H1 (cell line): ENCODE results near the gene PLEK2. TPM values are rescaled to one million over a fixed set of nuclear protein-coding genes. Genes with fewer than 3 reads are reported as not detected.

Experiments used
- CTCF ChIA-PET: fragments of 300-600 bp; sonication (Branson Sonifier 250); formaldehyde crosslinking; loops from one replicate; lab custom pipeline; 2021; ENCODE audit not compliant: partially characterized antibody; lab: Charles Lee
- POLR2A ChIA-PET: fragments of 300-600 bp; sonication (Branson Sonifier 250); formaldehyde crosslinking; loops from one replicate; lab custom pipeline; 2021; ENCODE audit warnings: inconsistent platforms; ENCODE audit not compliant: partially characterized antibody; lab: Charles Lee
- DNase-seq, 2 experiments: peaks; one replicate each; pipeline versions ENCODE4 v3.0.0 to v3.0.0-alpha.2; 2010 to 2022; ENCODE audit warnings: low spot score in 2 of 2, low read depth in 1 of 2, mixed read lengths in 1 of 2
- FAIRE-seq: peaks from 2 replicates; lab custom pipeline; 2011; peaks lifted over from hg19 to GRCh38; lab: Jason Lieb, UNC
- H2AFZ ChIP-seq: 2 replicates; pipeline ENCODE4 v1.8.1; 2012; ENCODE audit warnings: low read length, inconsistent platforms
- H2AK5ac ChIP-seq: 2 replicates; pipeline ENCODE4 v1.6.1; 2013; ENCODE audit warnings: low read depth, low read length
- H2BK120ac ChIP-seq: replicated peaks from 2 replicates; pipeline ENCODE3; 2013; ENCODE audit warnings: low read depth, low read length, inconsistent platforms
- H2BK12ac ChIP-seq: 2 replicates; pipeline ENCODE4 v1.6.1; 2013; ENCODE audit warnings: low read depth, low read length
- H2BK15ac ChIP-seq: 2 replicates; pipeline ENCODE4 v1.6.1; 2013; ENCODE audit warnings: low read length
- H2BK20ac ChIP-seq: 2 replicates; pipeline ENCODE4 v1.6.1; 2013; ENCODE audit warnings: low read length
- H2BK5ac ChIP-seq: 2 replicates; pipeline ENCODE4 v1.6.1; 2013; ENCODE audit warnings: low read depth, low read length
- H3K14ac ChIP-seq: 2 replicates; pipeline ENCODE4 v1.6.1; 2013; ENCODE audit warnings: inconsistent platforms; ENCODE audit not compliant: insufficient read length
- H3K18ac ChIP-seq: 2 replicates; pipeline ENCODE4 v1.6.1; 2013; ENCODE audit warnings: low read length; ENCODE audit errors: extremely low read depth
- H3K23ac ChIP-seq: 2 replicates; pipeline ENCODE4 v1.6.1; 2013; ENCODE audit warnings: inconsistent platforms; ENCODE audit not compliant: insufficient read length
- H3K23me2 ChIP-seq: 2 replicates; pipeline ENCODE4 v1.6.1; 2013; ENCODE audit warnings: low read depth, low read length
- H3K27ac ChIP-seq: 2 replicates; pipeline ENCODE4 v1.6.1; 2011; ENCODE audit warnings: low read depth, low read length, inconsistent platforms
- H3K27me3 ChIP-seq, 4 experiments: replicated peaks in 1 of 4; 1 replicate in 1 of 4; 2 replicates in 3 of 4; pipeline versions ENCODE4 v1.6.1 to v1.8.1; 2011 to 2013; ENCODE audit warnings: low read length in 3 of 4, mild to moderate bottlenecking in 3 of 4, inconsistent platforms in 2 of 4, mixed read lengths in 2 of 4, moderate library complexity in 1 of 4; ENCODE audit not compliant: control insufficient read depth in 3 of 4, insufficient read depth in 3 of 4; ENCODE audit errors: extremely low read depth in 1 of 4
- H3K36me3 ChIP-seq, 4 experiments: 2 replicates each; pipeline versions ENCODE4 v1.6.1 to v1.8.1; 2011 to 2013; ENCODE audit warnings: mild to moderate bottlenecking in 4 of 4, low read length in 3 of 4, moderate library complexity in 2 of 4, control low read depth in 1 of 4, inconsistent platforms in 1 of 4; ENCODE audit not compliant: insufficient read depth in 4 of 4, control insufficient read depth in 2 of 4
- H3K4ac ChIP-seq: replicated peaks from 2 replicates; pipeline ENCODE3; 2013; ENCODE audit warnings: low read length, low read depth, mixed read lengths, inconsistent platforms; ENCODE audit not compliant: insufficient read length
- H3K4me1 ChIP-seq, 4 experiments: replicated peaks in 1 of 4; 1 replicate in 1 of 4; 2 replicates in 3 of 4; pipeline versions ENCODE4 v1.6.1 to v1.8.1; 2011 to 2013; ENCODE audit warnings: low read length in 3 of 4, inconsistent platforms in 2 of 4, mixed read lengths in 1 of 4; ENCODE audit not compliant: insufficient read depth in 4 of 4, control insufficient read depth in 3 of 4
- H3K4me2 ChIP-seq, 2 experiments: 2 replicates each; pipeline versions ENCODE4 v1.6.1 to v1.8.1; 2011 to 2013; ENCODE audit warnings: low read depth in 2 of 2, low read length in 2 of 2, control low read depth in 1 of 2, inconsistent platforms in 1 of 2, mild to moderate bottlenecking in 1 of 2; ENCODE audit not compliant: insufficient read depth in 1 of 2
- H3K4me3 ChIP-seq, 4 experiments: fragments of 200-600, 300-600 bp in 1 of 4; sonication (generic), shearing (Covaris generic), sonication (Bioruptor Twin) in 1 of 4; 2 replicates each; pipeline versions ENCODE4 v1.5.1 to v1.8.1; 2011 to 2016; ENCODE audit warnings: low read length in 4 of 4, low read depth in 3 of 4, control low read depth in 2 of 4, inconsistent platforms in 2 of 4, mild to moderate bottlenecking in 2 of 4, mixed read lengths in 1 of 4, moderate library complexity in 1 of 4; ENCODE audit not compliant: insufficient read depth in 2 of 4; ENCODE audit errors: extremely low read depth in 1 of 4
- H3K56ac ChIP-seq: replicated peaks from 2 replicates; pipeline ENCODE3; 2013; ENCODE audit warnings: low read depth, mild to moderate bottlenecking, mixed read lengths, low read length, inconsistent platforms; ENCODE audit not compliant: insufficient read length
- H3K79me1 ChIP-seq: 2 replicates; pipeline ENCODE4 v1.6.1; 2013; ENCODE audit warnings: low read depth, low read length, control low read depth
- H3K79me2 ChIP-seq, 2 experiments: 2 replicates each; pipeline versions ENCODE4 v1.6.1 to v1.8.1; 2012 to 2013; ENCODE audit warnings: low read length in 2 of 2, mild to moderate bottlenecking in 2 of 2, inconsistent platforms in 1 of 2; ENCODE audit not compliant: insufficient read depth in 2 of 2, control insufficient read depth in 1 of 2
- H3K9ac ChIP-seq, 4 experiments: replicated peaks in 1 of 4; 1 replicate in 1 of 4; 2 replicates in 3 of 4; pipeline versions ENCODE4 v1.6.1 to v1.8.1; 2011 to 2013; ENCODE audit warnings: low read depth in 3 of 4, low read length in 3 of 4, control low read depth in 2 of 4, mild to moderate bottlenecking in 2 of 4, moderate library complexity in 2 of 4, inconsistent platforms in 1 of 4; ENCODE audit errors: extremely low read depth in 1 of 4
- H3K9me3 ChIP-seq, 2 experiments: 2 replicates each; pipeline versions ENCODE4 v1.6.1 to v1.8.1; 2012 to 2013; ENCODE audit warnings: mild to moderate bottlenecking in 2 of 2, moderate library complexity in 2 of 2, control low read depth in 1 of 2, inconsistent platforms in 1 of 2, low read depth in 1 of 2, low read length in 1 of 2, mixed read lengths in 1 of 2; ENCODE audit not compliant: insufficient read depth in 2 of 2
- H4K20me1 ChIP-seq, 2 experiments: replicated peaks in 1 of 2; 2 replicates each; pipeline versions ENCODE3 to v1.8.1; 2011 to 2013; ENCODE audit warnings: inconsistent platforms in 2 of 2, low read length in 2 of 2, mild to moderate bottlenecking in 1 of 2; ENCODE audit not compliant: insufficient read depth in 2 of 2, control insufficient read depth in 1 of 2
- H4K5ac ChIP-seq: 2 replicates; pipeline ENCODE4 v1.6.1; 2013; ENCODE audit warnings: low read length, low read depth, mixed read lengths, inconsistent platforms; ENCODE audit not compliant: insufficient read length
- H4K8ac ChIP-seq: 2 replicates; pipeline ENCODE4 v1.8.0; 2013; ENCODE audit warnings: mild to moderate bottlenecking, moderate library complexity, low read length, inconsistent platforms; ENCODE audit not compliant: insufficient read depth; ENCODE audit errors: extremely low read depth
- H4K91ac ChIP-seq: replicated peaks from 2 replicates; pipeline ENCODE3; 2013; ENCODE audit warnings: low read length, mixed read lengths, inconsistent platforms; ENCODE audit not compliant: insufficient read length
- ATF3 ChIP-seq: IDR thresholded peaks from 2 replicates; pipeline ENCODE4 v1.6.1; 2011; ENCODE audit warnings: low read depth, mild to moderate bottlenecking, low read length; ENCODE audit not compliant: insufficient read depth
- CBX5 ChIP-seq: fragments of 300-800, 300-1000 bp; sonication (generic); IDR thresholded peaks from 2 replicates; pipeline ENCODE4 v1.7.1; 2016; ENCODE audit warnings: antibody characterized with exemption, low read length, low read depth
- CEBPB ChIP-seq: IDR thresholded peaks from 2 replicates; pipeline ENCODE4 v1.6.1; 2012; ENCODE audit warnings: low read depth, low read length
- KDM4A ChIP-seq: IDR thresholded peaks from one replicate; pipeline ENCODE4 v1.7.1; 2012; ENCODE audit warnings: low read depth, mild to moderate bottlenecking, moderate library complexity, low read length, inconsistent platforms; ENCODE audit not compliant: severe bottlenecking
- POLR2A ChIP-seq, 2 experiments: IDR thresholded peaks; 1 replicate in 1 of 2; 2 replicates in 1 of 2; pipeline ENCODE4 v1.6.1; 2011; ENCODE audit warnings: low read depth in 2 of 2, low read length in 2 of 2, mild to moderate bottlenecking in 2 of 2; ENCODE audit errors: control extremely low read depth in 1 of 2
- SP1 ChIP-seq: IDR thresholded peaks from 2 replicates; pipeline ENCODE4 v1.6.1; 2011; ENCODE audit warnings: low read depth, low read length
- WGBS, 2 experiments: shearing (Covaris generic) in 1 of 2; methylation state at CpG; one replicate each; pipeline versions ENCODE4 v1.1.6 to v1.1.7; 2013 to 2015; ENCODE audit warnings: low lambda C conversion rate in 2 of 2, mixed read lengths in 2 of 2, inconsistent platforms in 1 of 2, low coverage in 1 of 2, missing lambda C conversion rate in 1 of 2; ENCODE audit not compliant: insufficient replicate concordance in 2 of 2, insufficient coverage in 1 of 2, insufficient read length in 1 of 2; ENCODE audit errors: extremely low coverage in 1 of 2, missing lambda C conversion rate in 1 of 2; 5-methylcytosine and 5-hydroxymethylcytosine counted together
- polyA plus RNA-seq, 7 experiments: library from polyadenylated mRNA; depleted of rRNA in 3 of 7; stranded (reverse) in 5 of 7; unstranded in 2 of 7; fragments of >200 nt in 5 of 7; fragments of 200-250 nt in 2 of 7; gene quantifications; 1 replicate in 5 of 7; 2 replicates in 1 of 7; 4 replicates in 1 of 7; pipeline versions ENCODE4 v1.2.1 to v1.2.3, GENCODE V29; 2011 to 2013; ENCODE audit warnings: missing spikeins in 2 of 7, mixed read lengths in 2 of 7
- total RNA-seq: library from RNA; stranded (reverse); fragmentation: NEBNext Ultra II Directional; extraction: Animal tissue kit (Norgen Biotek cat#: 25700); gene quantifications from 2 replicates; pipeline ENCODE4 v1.2.1, GENCODE V29; 2021

PLEK2 gene
- total and polyA plus RNA-seq, 2 of the 8 experiments (the other 6 are each of a cell fraction or from before 2014, with no cell fraction given), result 0.41 to 2.1 TPM

DNA sequence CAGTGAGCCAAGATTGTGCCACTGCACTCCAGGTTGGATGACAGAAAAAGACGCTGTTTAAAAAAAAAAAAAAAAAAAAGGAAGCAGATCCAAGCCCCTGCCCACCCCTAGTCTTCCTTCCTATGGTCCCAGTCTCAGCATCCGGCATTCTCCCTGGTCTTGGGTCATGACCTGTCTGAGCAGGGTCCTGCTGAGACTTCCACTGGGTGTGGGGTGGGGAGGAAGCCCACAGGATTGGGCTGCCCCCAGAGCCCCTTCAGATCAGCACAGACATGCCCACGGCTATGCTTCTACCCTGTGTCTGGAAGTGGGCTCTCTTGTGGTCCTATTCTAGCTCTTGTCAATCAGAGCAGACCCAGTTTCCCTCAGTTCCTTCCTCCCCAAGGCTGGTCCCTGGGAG, 12.6 kb upstream of the PLEK2 start:
- H3K36me3 ChIP-seq, result no peaks in the 10 kb centered on the region
- no peak overlapping the region for H3K18ac ChIP-seq
- no peak overlapping the region for H3K4ac ChIP-seq
- no peaks in the 10 kb centered on the region for H3K9me3 ChIP-seq
- no peak overlapping the region for H3K9ac ChIP-seq
- ChIA-PET POLR2A (interaction anchor here (0.7 to 1.1 kb wide), 2 partner anchors 134 to 210 kb away, joined by 3 read pairs; no protein-coding TSS in a partner anchor), CTCF (interaction anchor here (0.6 to 21.6 kb wide), 14 partner anchors 7 to 197 kb away, joined by 3 to 446 read pairs (median 6); partner anchors contain the start of gene PIGH)
- H3K4me3 ChIP-seq, result no peak overlapping the region
- no peak overlapping the region for H4K5ac ChIP-seq
- H2AK5ac ChIP-seq, result no peak overlapping the region
- H4K91ac ChIP-seq, result no peak overlapping the region
- no peak overlapping the region for H2BK5ac ChIP-seq
- H3K23me2 ChIP-seq, result no peaks in the 10 kb centered on the region
- no peak overlapping the region for H4K8ac ChIP-seq
- FAIRE-seq, result no peak
- H3K27me3 ChIP-seq, result no peaks in the 10 kb centered on the region
- no peaks in the 10 kb centered on the region for H3K79me1 ChIP-seq
- no peak overlapping the region for H3K27ac ChIP-seq
- no peaks in the 10 kb centered on the region for H4K20me1 ChIP-seq
- no peaks in the 10 kb centered on the region for H3K79me2 ChIP-seq
- peaks cover 0 to 7% (median 2%) of the 10 kb centered on the region in 4 experiments; a peak in 3 of 7 replicates for H3K4me1 ChIP-seq
- no peak for DNase-seq
- no peak overlapping the region for H2AFZ ChIP-seq
- H3K4me2 ChIP-seq, result no peak overlapping the region
- H2BK120ac ChIP-seq, result no peak overlapping the region
- no peak overlapping the region for H3K56ac ChIP-seq
- no peak overlapping the region for H2BK20ac ChIP-seq
- TF ChIP-seq ATF3 (no peak), CEBPB (no peak), KDM4A (no peak), POLR2A (IDR thresholded peaks at IDR 0.05; ENCODE audit: control extremely low read depth in 1 of 2, low read depth in 2 of 2, low read length in 2 of 2) (no peak), CBX5 (no peak), SP1 (no peak)
- TF ChIP-seq, all 59 proteins: peak for 0
- Histone ChIP-seq H3K14ac (no peak overlapping the region), H3K23ac (no peak overlapping the region), H2BK12ac (no peak overlapping the region; the same call in 1 of the 2 replicates), H2BK15ac (no peak overlapping the region)
- WGBS, 2 experiments, result 86% methylated on average over 2 of the region's 3 CpGs; no CpG with 5 or more reads in 1 of the 2 experiments
